Central memory CD8-positive, alpha-beta T cell (primary cell): Measurements from ENCODE around the gene FAM120AOS.
A peak's percentile ranks its signal among the peaks of the same experiment; 100 is the strongest.
"Not testable (repeated sequence)": the region's sequence is repeated elsewhere in the genome, so short reads cannot be mapped to it uniquely, and the experiment has no call there.

ENCODE experiments used
- ATAC-seq: fragments of 150-1000 bp; cut with Tn5 transposase; replicated peaks from 2 replicates; pipeline ENCODE4 v1.10.0; 2022; ENCODE audit warnings: mild to moderate bottlenecking, moderate FRiP score, moderate number of reproducible peaks; ENCODE audit not compliant: poor library complexity, severe bottlenecking; ENCODE audit errors: extremely low read depth
- DNase-seq, 2 donors: peaks; one replicate each; pipeline ENCODE4 v3.0.0; 2021; ENCODE audit warnings: low spot score in 2 of 2
- H3K27ac Mint-ChIP-seq: one replicate; pipeline ENCODE4 v1.8.0; 2022; ENCODE audit warnings: low read depth, mild to moderate bottlenecking, moderate library complexity, mixed read lengths
- H3K27me3 Mint-ChIP-seq: one replicate; pipeline ENCODE4 v1.8.0; 2022; ENCODE audit warnings: mixed read lengths
- H3K36me3 Mint-ChIP-seq: one replicate; pipeline ENCODE4 v1.8.0; 2022; ENCODE audit warnings: mild to moderate bottlenecking, moderate library complexity, mixed read lengths; ENCODE audit not compliant: insufficient read depth
- H3K4me1 Mint-ChIP-seq: one replicate; pipeline ENCODE4 v1.8.0; 2022; ENCODE audit warnings: mixed read lengths
- H3K4me3 Mint-ChIP-seq: one replicate; pipeline ENCODE4 v1.8.0; 2022; ENCODE audit warnings: mild to moderate bottlenecking, moderate library complexity, mixed read lengths
- H3K9me3 Mint-ChIP-seq: one replicate; pipeline ENCODE4 v1.8.0; 2022; ENCODE audit warnings: mixed read lengths

Gene FAM120AOS

DNA sequence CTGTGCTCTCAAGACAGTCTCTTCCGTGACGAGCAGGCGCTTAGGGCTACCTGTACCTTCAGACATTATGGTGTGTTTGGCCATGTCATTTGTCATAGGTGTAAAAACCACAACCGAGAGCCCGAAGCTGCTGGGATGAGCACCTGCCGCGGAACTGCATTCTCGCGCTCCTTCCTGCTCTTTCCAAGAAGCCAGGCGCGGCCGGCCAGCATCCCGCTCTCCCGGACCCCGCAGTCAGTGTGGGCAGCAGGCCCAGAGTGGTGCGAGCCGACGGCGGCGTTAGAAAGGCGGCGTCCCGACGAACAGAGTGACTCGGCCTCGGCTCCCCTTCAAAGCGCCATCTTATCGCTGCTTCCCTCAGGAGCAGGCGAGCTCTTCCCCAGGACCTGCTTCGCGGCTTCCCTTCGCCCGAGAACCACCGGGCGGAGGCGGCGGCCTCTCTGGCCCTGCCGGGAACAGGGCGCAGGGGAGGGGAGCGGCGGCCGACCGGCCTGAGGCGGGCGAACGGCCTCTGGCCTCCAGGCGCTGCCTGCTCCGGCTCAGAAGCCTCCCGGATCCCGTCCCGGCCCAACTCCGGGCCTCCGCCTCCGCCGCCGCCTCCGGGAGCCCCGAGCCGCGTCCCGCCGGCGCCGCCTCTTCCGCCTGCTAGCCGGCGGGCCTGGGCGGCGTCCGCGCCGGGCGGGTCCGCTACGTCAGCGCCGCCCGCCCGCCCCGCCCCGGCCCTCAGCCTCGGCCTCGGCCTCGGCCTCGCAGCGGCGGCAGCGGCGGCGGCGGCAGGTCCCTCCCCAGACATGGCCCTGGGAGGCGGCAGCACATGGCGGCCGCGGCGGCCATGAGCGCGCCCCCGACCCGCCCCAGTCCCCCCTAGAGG, 2.2 kb downstream of the FAM120AOS start, which contains the start of gene FAM120A:
TSS of gene FAM120A (plus strand) at position 741 of the 871 bp plus-strand sequence. CDS start 231 bp downstream, outside the sequence.
- DNase-seq (peak; percentile 33 to 38), ATAC-seq (peak; percentile 68)
- peaks cover 45% of the 10 kb centered on the region for H3K4me1 Mint-ChIP-seq
- peak within 1 kb of the TSS; percentile 90 for H3K4me3 Mint-ChIP-seq
- peak within 1 kb of the TSS; percentile 94 for H3K27ac Mint-ChIP-seq
- H3K27me3 Mint-ChIP-seq: no peaks in the 10 kb centered on the region
- no peaks in the 10 kb centered on the region for H3K9me3 Mint-ChIP-seq
- peaks cover 44% of the 10 kb centered on the region for H3K36me3 Mint-ChIP-seq

GRCh38 chr9:93447655-93448054, 5.7 kb downstream of the FAM120AOS start:
- Mint-ChIP-seq H3K27ac (no peak overlapping the region), H3K27me3 (no peaks in the 10 kb centered on the region), H3K4me1 (peaks cover 17% of the 10 kb centered on the region), H3K9me3 (no peaks in the 10 kb centered on the region), H3K36me3 (peaks cover 41% of the 10 kb centered on the region), H3K4me3 (no peak overlapping the region)
- DNase-seq (no peak), ATAC-seq (no peak)

DNA sequence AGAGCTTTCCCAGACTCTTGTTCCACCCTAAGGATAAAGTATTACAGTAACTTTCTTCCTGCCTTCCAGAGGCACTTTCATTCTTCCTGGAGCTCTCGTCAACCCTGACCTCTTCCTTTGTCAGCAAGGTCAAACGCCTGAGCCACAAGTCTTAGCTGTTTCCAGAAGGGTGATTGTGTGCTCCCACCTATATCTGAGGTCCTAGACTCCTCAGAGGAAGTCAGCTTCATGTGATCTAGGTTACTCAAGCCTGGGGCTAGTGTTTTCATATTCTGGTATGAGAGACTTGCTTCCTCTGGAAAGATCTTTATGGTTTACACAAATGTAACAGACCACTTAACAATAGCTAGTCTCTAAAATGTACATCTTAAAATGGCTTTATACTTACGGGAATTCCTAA, 7.3 kb downstream of the FAM120AOS start:
- no peak overlapping the region for H3K4me3 Mint-ChIP-seq
- no peaks in the 10 kb centered on the region for H3K27me3 Mint-ChIP-seq
- H3K27ac Mint-ChIP-seq: peak overlapping the region; percentile 30
- DNase-seq: no peak
- H3K36me3 Mint-ChIP-seq: peaks cover 38% of the 10 kb centered on the region
- no peaks in the 10 kb centered on the region for H3K9me3 Mint-ChIP-seq
- H3K4me1 Mint-ChIP-seq: peaks cover 16% of the 10 kb centered on the region
- ATAC-seq: no peak

GRCh38 chr9:93440896-93441580, 12.3 kb downstream of the FAM120AOS start:
- Mint-ChIP-seq H3K27me3 (no peaks in the 10 kb centered on the region), H3K36me3 (peaks cover 4% of the 10 kb centered on the region), H3K4me1 (no peaks in the 10 kb centered on the region), H3K4me3 (no peak overlapping the region), H3K9me3 (no peaks in the 10 kb centered on the region), H3K27ac (no peak overlapping the region)
- DNase-seq (no peak), ATAC-seq (no peak)

- not testable (repeated sequence) for DNase-seq, H3K9me3 Mint-ChIP-seq, H3K27ac Mint-ChIP-seq, H3K27me3 Mint-ChIP-seq, H3K4me1 Mint-ChIP-seq, H3K4me3 Mint-ChIP-seq, ATAC-seq, H3K36me3 Mint-ChIP-seq
These were observed 14.1 kb downstream of the FAM120AOS start for GRCh38 chr9:93439301-93439700.

- DNase-seq: no peak
- no peak overlapping the region for H3K27ac Mint-ChIP-seq
- H3K9me3 Mint-ChIP-seq: no peaks in the 10 kb centered on the region
- no peaks in the 10 kb centered on the region for H3K4me1 Mint-ChIP-seq
- no peaks in the 10 kb centered on the region for H3K27me3 Mint-ChIP-seq
- no peaks in the 10 kb centered on the region for H3K36me3 Mint-ChIP-seq
- no peak for ATAC-seq
- H3K4me3 Mint-ChIP-seq: no peak overlapping the region
These were observed 15.4 kb downstream of the FAM120AOS start for GRCh38 chr9:93437996-93438395.

DNA sequence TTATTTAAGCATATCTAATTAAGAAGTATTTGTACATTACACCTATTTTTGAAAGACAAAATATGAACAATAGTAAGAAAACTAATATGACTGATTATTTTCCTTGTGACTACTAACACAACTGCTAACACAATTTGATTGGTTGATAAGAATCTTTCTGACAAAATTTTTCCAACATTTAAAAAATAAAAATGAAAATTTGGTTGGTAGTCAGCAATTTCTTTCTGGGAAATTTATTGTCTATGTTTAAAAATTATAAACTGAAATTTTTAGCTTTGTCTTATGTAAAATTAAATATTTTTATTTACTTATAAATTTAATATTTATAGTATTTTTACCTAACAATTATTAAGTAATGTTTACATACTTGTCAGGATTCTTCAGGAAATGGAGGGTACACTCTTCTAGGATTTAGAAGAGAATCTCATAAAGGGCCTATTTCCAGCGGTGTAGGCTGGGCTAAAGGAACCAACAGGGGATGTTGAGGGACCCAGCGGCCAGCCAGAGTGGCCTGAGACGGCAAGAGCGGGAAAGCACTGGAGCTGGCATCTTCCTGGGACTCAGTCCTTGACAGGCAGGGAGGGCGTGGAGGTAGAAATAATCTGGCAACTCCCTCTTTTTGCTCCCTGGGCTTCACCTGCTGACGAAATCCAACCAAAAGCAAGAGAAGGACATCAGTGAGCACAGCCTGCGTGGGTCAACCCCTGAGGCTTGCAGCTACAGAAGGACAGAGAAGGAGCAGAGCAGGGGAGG, 16.6 kb downstream of the FAM120AOS start:
- no peak for ATAC-seq
- no peaks in the 10 kb centered on the region for H3K9me3 Mint-ChIP-seq
- no peaks in the 10 kb centered on the region for H3K4me1 Mint-ChIP-seq
- no peaks in the 10 kb centered on the region for H3K36me3 Mint-ChIP-seq
- H3K27me3 Mint-ChIP-seq: peaks cover 4% of the 10 kb centered on the region
- no peak for DNase-seq
- H3K27ac Mint-ChIP-seq: no peak overlapping the region
- H3K4me3 Mint-ChIP-seq: no peak overlapping the region

DNA sequence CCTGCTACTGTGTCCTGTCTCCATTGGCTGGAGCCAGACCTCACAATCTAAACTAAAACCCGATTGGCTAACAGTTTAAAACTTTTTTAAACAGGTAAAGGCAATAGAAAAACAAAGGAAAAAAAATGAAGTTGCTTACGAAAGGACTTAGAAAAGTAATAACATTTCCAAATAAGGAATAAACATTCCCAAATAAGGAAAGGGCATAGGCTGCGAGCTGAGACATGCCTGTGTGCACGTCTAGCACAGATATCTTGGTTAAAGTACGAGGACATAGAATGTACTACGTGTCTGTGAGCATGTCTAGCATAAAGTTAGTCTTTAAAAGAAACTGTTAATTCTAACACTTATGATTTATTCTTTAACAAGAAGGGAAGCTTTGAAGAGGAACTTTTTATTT, 17.2 kb downstream of the FAM120AOS start:
- Mint-ChIP-seq H3K36me3 (no peaks in the 10 kb centered on the region), H3K27ac (no peak overlapping the region), H3K4me3 (no peak overlapping the region), H3K9me3 (no peaks in the 10 kb centered on the region), H3K4me1 (no peaks in the 10 kb centered on the region), H3K27me3 (peaks cover 8% of the 10 kb centered on the region)
- no peak for DNase-seq
- ATAC-seq: no peak

GRCh38 chr9:93435386-93435785, 18.0 kb downstream of the FAM120AOS start:
- DNase-seq: no peak
- Mint-ChIP-seq H3K9me3 (no peaks in the 10 kb centered on the region), H3K4me1 (no peaks in the 10 kb centered on the region), H3K27me3 (peaks cover 8% of the 10 kb centered on the region), H3K36me3 (no peaks in the 10 kb centered on the region), H3K4me3 (no peak overlapping the region), H3K27ac (no peak overlapping the region)
- ATAC-seq: no peak

DNA sequence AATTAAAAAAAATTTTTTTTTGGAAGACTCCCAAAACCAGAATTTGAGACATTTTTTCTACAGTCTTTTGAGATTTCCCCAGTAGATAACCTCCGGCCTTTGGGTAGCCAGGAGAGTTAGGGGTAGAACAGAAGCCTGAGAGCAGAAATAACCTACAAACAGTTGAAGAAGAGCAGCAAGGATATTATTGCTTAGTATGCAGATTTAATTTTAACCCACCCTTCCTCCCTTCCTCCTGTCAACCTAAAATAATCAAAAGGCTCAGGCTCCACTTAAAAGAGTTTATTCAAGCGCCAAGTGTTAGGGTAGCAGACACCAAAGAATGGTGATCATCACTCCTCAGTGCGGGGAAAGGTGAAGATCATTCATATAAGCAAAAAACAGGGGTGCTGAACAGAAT, 19.3 kb downstream of the FAM120AOS start:
- no peak for ATAC-seq

GRCh38 chr9:93432964-93433363, 20.4 kb downstream of the FAM120AOS start:
- ATAC-seq: no peak
- DNase-seq: no peak
- H3K36me3 Mint-ChIP-seq: no peaks in the 10 kb centered on the region
- H3K9me3 Mint-ChIP-seq: no peaks in the 10 kb centered on the region
- H3K4me3 Mint-ChIP-seq: no peak overlapping the region
- H3K27me3 Mint-ChIP-seq: peaks cover 23% of the 10 kb centered on the region
- H3K27ac Mint-ChIP-seq: peak overlapping the region; percentile 73
- no peaks in the 10 kb centered on the region for H3K4me1 Mint-ChIP-seq

More for the DNA sequence above, 19.3 kb downstream of the FAM120AOS start:
- H3K36me3 Mint-ChIP-seq: no peaks in the 10 kb centered on the region
- no peaks in the 10 kb centered on the region for H3K9me3 Mint-ChIP-seq
- no peaks in the 10 kb centered on the region for H3K4me1 Mint-ChIP-seq
- no peak for DNase-seq
- H3K4me3 Mint-ChIP-seq: no peak overlapping the region
- peaks cover 16% of the 10 kb centered on the region for H3K27me3 Mint-ChIP-seq
- H3K27ac Mint-ChIP-seq: no peak overlapping the region

DNA sequence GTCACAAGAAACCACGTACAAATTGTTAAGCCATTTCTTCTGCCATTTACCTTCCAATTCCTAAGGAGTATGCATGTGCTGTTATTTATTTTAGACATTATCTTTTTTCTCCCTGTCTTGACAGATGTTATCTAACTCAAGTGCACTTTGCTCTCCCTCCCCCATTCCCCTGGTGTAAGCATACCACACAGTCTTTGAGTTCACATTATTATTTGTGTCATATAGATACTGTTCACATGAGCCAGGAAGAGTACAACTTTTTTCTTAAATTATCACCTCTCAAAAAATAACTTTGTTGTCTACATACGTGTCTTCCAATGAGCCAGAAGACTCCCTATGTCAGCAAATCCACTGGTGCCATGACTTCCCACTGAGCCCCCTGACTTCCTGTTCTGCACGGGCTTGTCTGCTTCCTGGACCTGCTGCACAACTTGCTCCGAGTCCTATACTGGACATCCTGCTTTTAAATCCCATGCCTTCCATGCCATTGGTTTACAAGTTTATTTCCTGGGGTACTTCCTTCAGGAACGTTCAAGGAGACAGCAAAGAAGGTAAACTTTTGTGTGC, 21.8 kb downstream of the FAM120AOS start:
- Mint-ChIP-seq H3K27ac (no peak overlapping the region), H3K27me3 (peaks cover 37% of the 10 kb centered on the region), H3K9me3 (no peaks in the 10 kb centered on the region), H3K36me3 (no peaks in the 10 kb centered on the region), H3K4me1 (no peaks in the 10 kb centered on the region), H3K4me3 (no peak overlapping the region)
- DNase-seq (no peak), ATAC-seq (no peak)
